Upper lobe of left lung (tissue), 4 donors: ENCODE measurements around the gene FBXO11.

Source experiments
- EP300 ChIP-seq, 4 donors: sonication (generic); formaldehyde crosslinking; IDR thresholded peaks; one replicate each; pipeline ENCODE4 v1.5.1; 2017; ENCODE audit warnings: antibody characterized with exemption in 4 of 4, control low read depth in 2 of 4
- POLR2AphosphoS5 ChIP-seq, 2 donors: sonication (generic); formaldehyde crosslinking; IDR thresholded peaks; one replicate each; pipeline ENCODE4 v1.5.1; 2017; ENCODE audit warnings: antibody characterized with exemption in 2 of 2
- TF ChIP-seq, protein P1 (sequence below), 6 experiments: fragments of 450-650 bp in 4 of 6; fragments of 200-600 bp in 2 of 6; sonication (generic) in 2 of 6; IDR thresholded peaks; one replicate each; pipeline ENCODE4 v1.5.1; 2016 to 2019; ENCODE audit warnings: antibody characterized with exemption in 6 of 6

DNA sequence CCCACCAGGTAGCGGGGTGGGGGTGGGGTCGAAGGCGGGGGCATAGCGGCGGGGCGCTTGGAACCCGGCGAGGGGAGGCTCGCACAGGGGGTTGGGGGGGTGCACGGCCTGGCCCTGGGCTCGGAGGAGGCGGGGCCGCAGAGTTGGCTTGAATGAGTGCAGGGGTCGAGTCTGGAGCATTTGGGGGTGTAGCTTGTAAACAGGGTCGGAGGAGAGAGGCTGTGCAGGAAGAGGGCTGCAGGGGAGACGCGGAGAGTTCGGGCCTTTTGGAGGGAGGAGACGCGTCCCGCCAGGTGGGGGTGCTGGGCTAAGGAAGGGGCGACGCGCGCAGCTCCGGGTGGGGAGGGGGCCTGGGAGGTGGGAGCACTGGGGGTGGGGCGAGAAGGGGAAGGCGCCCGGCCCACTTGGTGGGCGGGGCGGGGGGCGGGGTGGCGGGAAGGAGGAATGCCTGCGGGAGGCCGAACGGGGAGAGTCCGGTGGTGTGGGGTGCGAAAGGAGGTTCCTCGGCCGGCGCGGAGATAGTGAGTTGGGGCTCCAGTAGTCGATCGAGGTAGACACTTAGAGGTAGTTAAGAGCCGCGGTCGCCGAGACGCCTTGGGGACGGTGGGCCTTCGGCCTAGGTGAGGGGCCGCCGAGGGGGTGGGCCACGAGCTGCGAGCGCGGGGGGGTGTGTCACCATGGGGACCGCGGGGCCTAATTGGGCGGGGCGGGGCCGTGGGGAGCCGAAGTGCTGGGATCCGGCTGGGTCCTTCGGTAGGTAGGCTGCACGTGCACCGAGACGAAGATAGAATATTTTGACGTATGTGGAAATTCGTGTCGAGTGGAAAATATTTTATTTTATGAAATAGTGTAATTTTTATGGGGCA, 122.6 kb downstream of the FBXO11 start:
- TF ChIP-seq POLR2AphosphoS5 (IDR thresholded peaks at IDR 0.05), result no peak
- TF ChIP-seq, protein P1, sequence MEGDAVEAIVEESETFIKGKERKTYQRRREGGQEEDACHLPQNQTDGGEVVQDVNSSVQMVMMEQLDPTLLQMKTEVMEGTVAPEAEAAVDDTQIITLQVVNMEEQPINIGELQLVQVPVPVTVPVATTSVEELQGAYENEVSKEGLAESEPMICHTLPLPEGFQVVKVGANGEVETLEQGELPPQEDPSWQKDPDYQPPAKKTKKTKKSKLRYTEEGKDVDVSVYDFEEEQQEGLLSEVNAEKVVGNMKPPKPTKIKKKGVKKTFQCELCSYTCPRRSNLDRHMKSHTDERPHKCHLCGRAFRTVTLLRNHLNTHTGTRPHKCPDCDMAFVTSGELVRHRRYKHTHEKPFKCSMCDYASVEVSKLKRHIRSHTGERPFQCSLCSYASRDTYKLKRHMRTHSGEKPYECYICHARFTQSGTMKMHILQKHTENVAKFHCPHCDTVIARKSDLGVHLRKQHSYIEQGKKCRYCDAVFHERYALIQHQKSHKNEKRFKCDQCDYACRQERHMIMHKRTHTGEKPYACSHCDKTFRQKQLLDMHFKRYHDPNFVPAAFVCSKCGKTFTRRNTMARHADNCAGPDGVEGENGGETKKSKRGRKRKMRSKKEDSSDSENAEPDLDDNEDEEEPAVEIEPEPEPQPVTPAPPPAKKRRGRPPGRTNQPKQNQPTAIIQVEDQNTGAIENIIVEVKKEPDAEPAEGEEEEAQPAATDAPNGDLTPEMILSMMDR (IDR thresholded peaks at IDR 0.05), result no peak
- TF ChIP-seq EP300 (IDR thresholded peaks at IDR 0.05), result no peak
